GM21381 (cell line): Measurements from ENCODE around the gene CLASRP.
A peak's percentile ranks its signal among the peaks of the same experiment; 100 is the strongest.
"Not testable (repeated sequence)": the region's sequence is repeated elsewhere in the genome, so short reads cannot be mapped to it uniquely, and the experiment has no call there.

ENCODE experiments used
- ATAC-seq: cut with Tn5 transposase; IDR thresholded peaks from one replicate; pipeline ENCODE4 v1.9.1; 2021; ENCODE audit warnings: mild to moderate bottlenecking, moderate library complexity; ENCODE audit not compliant: unreplicated experiment

The CLASRP gene

DNA sequence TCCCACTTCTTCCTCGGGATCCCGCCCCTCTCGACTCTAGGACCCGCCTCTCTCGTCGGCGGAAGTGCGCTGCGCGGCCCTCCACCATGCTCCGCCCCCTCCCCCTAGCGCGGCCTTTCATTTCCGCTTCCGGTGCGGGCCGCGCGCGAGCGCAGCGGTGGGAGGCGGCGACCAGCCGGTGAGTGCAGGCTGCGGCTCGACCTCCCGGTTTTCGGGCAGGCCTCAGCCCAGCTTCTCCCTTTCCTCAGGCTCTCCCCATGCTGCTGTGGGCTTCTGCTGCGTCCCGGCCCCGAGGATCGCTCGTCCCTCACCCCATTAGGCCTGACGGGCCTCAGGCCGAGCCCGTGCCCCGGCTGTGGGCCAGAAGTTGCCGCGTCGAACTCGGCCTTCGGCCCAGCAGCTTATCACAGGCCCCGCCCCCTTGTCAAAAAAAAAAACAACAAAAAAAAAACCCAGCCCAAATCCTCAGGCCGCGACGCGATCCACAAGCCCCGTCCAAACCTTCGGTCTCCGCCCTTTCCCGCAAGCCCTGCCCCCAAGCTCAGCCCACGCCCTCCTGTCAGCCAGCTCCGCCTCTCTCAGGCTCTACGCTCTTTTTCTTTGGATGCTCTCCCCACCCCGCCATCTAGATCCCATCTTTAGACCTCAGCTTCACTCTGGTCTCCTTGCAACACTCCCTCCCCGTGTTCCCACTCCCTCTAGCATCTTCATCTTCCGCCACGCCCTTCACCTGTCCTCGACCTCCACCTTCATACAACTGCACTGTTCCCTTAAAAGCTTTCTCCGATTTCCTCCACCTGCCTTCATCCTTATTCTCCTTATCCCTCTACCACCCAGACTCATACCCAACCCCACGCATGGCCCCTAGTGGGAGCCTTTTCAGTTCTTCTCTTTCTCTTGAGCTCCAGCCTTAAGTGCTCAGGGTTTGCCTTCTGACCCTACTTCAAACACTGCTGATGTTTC lies at the start of gene CLASRP:
Gene CLASRP (plus strand): TSS at position 115 of the 963 bp plus-strand sequence. CDS start 1,168 bp downstream, outside the sequence.
- peak; percentile 86 for ATAC-seq

DNA sequence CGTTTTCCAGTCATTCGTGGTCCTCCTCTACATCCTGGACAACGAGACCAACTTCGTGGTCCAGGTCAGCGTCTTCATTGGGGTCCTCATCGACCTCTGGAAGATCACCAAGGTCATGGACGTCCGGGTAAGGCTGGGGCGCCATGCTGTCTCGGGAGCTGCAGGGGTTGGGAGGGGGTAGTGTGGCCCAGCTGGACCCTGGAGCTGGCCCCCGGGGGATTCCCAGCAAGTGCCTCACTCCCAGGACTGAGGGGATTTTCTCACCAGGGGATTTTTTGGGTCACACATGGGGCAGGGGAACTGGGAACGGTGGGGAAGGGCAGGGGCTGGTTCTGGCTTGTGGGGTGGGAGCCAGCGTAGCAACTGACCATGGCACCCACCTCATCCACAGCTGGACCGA lies 48.4 kb upstream of the CLASRP start:
- ATAC-seq, result no peak

DNA sequence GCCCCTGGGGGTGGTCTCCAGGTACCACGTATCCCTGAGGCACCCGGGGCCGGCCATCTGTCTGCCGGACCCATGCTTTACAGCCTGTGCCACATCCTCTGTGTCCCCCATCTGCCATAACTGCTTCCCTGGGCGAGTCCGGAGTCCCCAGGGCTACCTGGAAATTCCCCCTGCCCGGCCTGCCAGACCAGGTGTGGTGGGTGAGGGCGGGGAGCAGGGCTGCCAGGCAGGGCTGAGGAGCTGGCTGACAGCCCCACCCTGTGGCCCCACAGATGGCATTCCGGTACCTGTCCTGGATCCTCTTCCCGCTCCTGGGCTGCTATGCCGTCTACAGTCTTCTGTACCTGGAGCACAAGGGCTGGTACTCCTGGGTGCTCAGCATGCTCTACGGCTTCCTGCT lies 47.9 kb upstream of the CLASRP start:
- ATAC-seq, result no peak

DNA sequence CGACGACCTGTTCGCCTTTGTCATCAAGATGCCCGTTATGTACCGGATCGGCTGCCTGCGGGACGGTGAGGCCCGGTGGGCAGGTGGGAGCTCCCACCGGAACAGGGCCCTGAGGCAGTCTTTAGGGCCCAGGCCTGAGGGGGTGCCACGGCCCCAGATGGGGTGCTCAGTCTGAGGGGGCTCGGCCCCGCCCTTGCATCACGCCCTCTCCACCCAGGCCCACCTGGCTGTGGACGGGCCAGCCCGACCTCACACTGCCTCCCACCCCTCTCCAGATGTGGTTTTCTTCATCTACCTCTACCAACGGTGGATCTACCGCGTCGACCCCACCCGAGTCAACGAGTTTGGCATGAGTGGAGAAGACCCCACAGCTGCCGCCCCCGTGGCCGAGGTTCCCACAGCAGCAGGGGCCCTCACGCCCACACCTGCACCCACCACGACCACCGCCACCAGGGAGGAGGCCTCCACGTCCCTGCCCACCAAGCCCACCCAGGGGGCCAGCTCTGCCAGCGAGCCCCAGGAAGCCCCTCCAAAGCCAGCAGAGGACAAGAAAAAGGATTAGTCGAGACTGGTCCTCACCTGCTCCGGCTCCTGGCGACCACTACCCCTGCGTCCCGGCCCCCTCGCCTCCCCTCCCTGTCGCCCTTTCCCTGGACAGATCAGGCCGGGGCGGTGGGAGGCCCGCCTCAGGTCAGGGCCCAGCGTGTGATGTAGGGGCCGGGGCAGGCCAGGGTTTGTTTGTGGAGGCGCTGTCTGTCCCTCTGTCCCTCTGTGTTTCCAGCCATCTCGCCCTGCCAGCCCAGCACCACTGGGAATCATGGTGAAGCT lies 46.3 kb upstream of the CLASRP start:
- no peak for ATAC-seq

DNA sequence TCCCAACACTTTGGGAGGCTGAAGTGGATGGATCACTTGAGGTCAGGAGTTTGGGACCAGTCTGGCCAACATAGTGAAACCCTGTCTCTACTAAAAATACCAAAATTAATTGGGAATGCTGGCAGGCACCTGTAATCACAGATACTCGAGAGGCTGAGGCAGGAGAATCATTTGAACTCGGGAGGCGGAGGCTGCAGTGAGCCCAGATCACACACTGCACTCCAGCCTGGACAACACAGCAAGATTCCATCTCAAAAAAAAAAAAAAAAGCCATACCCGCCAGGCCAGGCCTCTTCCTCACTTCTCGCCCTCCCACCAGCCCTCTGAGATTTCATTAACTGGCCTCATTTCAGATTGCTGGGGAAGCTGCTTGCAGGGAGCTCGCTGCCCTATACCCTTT lies 45.3 kb upstream of the CLASRP start:
- ATAC-seq, result no peak

- no peak for ATAC-seq
Observed at GRCh38 chr19:44993926-44994537, 44.8 kb upstream of the CLASRP start.

DNA sequence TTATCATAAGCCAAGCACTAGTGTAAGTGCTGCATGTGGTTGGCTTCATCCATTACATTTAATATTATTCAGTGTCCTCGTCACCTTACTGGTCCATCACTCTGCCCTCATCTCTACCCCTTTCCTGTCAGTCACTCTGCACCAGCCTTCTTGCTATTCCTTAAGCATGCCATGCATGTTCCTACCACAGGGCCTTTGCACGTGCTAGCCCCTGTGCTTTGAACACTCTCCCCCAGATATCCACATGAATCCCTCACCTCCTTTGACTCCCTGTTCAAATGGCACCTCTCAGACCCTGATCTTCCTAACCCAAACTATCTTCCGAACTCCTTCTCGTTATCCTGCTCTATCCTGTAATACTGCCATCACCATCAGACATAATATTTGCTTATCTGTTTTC lies 40.8 kb upstream of the CLASRP start:
- no peak for ATAC-seq

GRCh38 chr19:44999131-44999925 lies 39.5 kb upstream of the CLASRP start:
- ATAC-seq, result not testable (repeated sequence)

DNA sequence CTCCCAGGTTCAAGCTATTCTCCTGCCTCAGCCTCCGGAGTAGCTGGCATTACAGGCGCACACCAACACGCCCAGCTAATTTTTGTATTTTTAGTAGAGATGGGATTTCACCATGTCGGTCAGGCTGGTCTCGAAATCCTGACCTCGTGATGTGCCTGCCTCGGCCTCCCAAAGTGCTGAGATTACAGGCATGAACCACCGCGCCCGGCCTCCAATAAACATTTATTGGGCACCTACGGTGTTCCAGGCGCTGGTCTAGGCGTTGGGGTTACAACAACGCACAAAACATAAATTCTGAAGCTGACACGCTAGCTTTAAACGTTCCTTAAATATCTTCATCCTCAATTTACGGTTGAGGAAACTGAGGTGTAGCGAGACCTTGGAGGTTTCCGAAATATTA lies 38.2 kb upstream of the CLASRP start:
- not testable (repeated sequence) for ATAC-seq

- ATAC-seq, result peak; percentile 54
Observed at GRCh38 chr19:45001087-45001739, 37.6 kb upstream of the CLASRP start, which contains the start of gene RELB. TSS of gene RELB (plus strand) at chr19:45001464. CDS start at chr19:45001580, 116 bp downstream.

DNA sequence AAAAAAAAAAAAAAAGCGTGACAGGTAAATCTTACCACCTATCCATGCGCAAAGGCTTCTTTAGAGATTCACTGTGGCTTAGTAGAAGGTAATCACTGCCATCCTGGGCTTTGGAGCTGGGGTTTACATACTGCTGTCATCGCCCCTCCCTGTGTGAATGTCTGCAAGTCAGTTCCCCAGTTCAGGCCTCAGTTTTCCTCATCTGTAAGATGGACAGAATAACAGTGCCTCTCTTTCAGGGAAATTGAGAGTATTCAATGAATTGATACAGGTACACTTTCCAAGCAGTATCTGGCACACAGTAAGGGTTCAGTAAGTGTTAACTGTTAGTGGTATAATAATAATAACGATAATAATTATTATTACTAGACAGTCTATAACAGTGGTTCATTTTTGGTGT lies 35.4 kb upstream of the CLASRP start:
- no peak for ATAC-seq

- ATAC-seq, result no peak
Observed at GRCh38 chr19:45005787-45006186, 33.1 kb upstream of the CLASRP start.

DNA sequence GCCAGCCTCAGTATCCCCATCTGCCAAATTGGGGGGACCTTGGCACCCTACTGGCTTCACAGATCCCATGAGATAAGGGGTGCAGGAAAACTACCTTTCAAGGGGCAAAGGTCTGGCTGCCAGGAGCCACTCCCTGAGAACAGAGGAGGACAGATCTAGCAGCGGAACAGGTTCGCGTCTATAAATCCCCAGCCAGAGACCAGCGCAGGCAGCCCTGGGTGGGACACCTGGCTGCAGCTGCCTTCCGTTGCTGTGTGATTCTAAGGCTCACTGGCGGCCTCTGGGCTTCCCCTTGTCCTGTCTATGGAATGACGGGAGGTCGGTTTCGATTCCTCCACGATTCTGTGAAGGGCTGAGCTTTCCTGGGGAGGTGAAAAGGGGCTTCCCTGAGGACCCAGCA lies 30.3 kb upstream of the CLASRP start:
- ATAC-seq, result no peak

- no peak for ATAC-seq
Observed at GRCh38 chr19:45009625-45010255, 29.1 kb upstream of the CLASRP start.

DNA sequence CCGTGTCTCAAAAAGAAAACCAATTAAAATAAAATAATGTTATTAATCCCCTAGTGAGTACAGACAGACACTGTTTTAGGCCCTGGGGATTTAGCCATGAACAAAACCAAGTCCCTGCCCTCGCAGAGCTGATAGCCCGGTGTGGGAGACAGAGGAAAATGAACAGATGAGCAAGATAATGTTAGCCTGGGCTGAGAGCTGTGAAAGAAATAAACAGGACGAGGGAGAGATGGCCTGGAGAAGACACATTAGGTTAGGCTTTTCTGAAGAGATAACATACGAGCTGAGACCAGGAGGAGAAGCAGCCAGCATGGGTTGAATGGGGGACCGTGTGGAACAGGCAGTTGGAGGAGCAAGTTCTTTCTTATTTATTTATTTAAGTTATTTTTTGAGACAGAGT lies 28.5 kb upstream of the CLASRP start:
- ATAC-seq, result no peak

GRCh38 chr19:45011959-45012358 lies 26.9 kb upstream of the CLASRP start:
- ATAC-seq, result no peak

DNA sequence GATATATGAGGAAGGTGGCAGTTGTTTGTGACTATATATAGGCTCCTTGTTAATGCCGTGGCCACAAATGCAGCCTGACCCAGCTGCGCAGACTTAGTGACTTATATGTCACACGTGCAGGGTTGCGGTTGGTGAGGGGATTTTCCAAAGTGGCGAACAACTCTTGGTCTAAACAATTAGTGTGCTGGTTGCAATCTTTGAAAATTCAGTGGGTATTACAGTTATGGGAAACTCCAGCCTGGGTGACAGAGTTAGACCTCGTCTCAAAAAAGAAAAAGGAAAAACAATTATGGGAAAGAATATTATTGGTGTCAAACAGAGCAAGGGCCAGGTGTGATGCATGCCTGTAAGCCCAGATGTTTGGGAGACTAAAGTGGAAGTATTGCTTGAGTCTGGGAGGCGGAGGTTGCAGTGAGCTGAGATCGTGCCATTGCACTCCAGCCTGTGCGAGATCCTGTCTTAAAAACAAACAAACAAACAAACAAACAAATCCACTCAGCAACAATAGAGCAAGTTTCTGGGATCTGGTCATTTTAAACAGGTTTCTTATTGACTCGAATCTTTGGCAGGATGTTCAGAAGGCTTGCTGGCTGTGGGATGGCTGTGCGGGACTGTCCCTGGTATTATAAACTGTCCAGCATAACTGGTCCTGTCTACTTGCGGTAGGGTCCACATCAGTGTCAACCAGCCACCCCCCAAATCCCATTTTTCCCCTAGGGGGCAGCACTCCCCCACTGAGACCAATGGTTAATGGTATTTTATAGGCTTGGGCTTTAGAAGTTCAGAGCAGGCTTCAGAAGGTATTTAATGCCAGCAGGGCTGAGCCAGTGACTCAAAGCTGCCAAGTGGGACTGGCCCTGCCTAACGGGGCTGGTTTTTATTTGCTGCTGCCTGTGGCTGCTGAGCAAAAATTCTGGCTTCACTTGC lies 22.2 kb upstream of the CLASRP start:
- peak; percentile 77 for ATAC-seq

DNA sequence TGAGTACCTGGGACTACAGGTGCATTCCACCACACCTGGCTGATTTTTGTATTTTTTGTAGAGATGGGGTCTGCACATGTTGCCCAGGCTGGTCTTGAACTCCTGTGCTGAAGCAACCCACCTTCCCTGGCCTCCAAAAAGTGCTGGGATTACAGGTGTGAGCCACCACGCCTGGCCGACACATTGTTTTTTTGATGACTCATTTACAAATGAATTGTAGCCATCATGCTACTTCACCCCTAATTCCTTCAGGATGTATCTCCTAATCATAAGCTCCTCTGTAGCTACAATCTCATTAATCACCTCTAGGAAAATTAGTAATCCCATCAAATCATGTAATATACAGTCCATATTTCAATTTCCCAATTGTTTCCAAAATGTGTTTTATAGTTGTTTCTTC lies 19.7 kb upstream of the CLASRP start:
- no peak for ATAC-seq
